Measurements from ENCODE around the gene STX8.

The STX8 gene

GRCh38 chr17:9435165-9435564 lies 140.5 kb downstream of the STX8 start:
- Histone ChIP-seq H3K4me1 (ENCODE audit: control insufficient read depth, insufficient read depth, low read length) (peaks cover 26% of the 10 kb centered on the region), H3K4me3 (ENCODE audit: low read length) (no peak overlapping the region), H3K36me3 (ENCODE audit: insufficient read depth, low read length) (no peaks in the 10 kb centered on the region)

GRCh38 chr17:9434642-9435057 lies 141.0 kb downstream of the STX8 start:
- peaks cover 26% of the 10 kb centered on the region for H3K4me1 ChIP-seq (ENCODE audit: control insufficient read depth, insufficient read depth, low read length)

More at GRCh38 chr17:9435165-9435564, 140.5 kb downstream of the STX8 start:
- H3K9ac ChIP-seq (ENCODE audit: low read depth, low read length), result no peak overlapping the region
- no peaks in the 10 kb centered on the region for H3K9me3 ChIP-seq (replicated peaks; ENCODE audit: low read length)
- H3K4me2 ChIP-seq (ENCODE audit: low read length), result no peak overlapping the region
- H3K27me3 ChIP-seq (ENCODE audit: control insufficient read depth, insufficient read depth, low read length), result no peaks in the 10 kb centered on the region

GRCh38 chr17:9432934-9433421 lies 142.6 kb downstream of the STX8 start:
- no peaks in the 10 kb centered on the region for H3K27me3 ChIP-seq (ENCODE audit: control insufficient read depth, insufficient read depth, low read length)
- no peaks in the 10 kb centered on the region for H3K36me3 ChIP-seq (ENCODE audit: insufficient read depth, low read length)
- H3K4me3 ChIP-seq (ENCODE audit: low read length), result peak overlapping the region; percentile 13
- H3K9ac ChIP-seq (ENCODE audit: low read depth, low read length), result peak overlapping the region; percentile 56
- H3K4me2 ChIP-seq (ENCODE audit: low read length), result peak overlapping the region; percentile 75
- no peaks in the 10 kb centered on the region for H3K9me3 ChIP-seq (replicated peaks; ENCODE audit: low read length)
- H3K4me1 ChIP-seq (ENCODE audit: control insufficient read depth, insufficient read depth, low read length), result peaks cover 26% of the 10 kb centered on the region

More at GRCh38 chr17:9434642-9435057, 141.0 kb downstream of the STX8 start:
- Histone ChIP-seq H3K9me3 (replicated peaks; ENCODE audit: low read length) (no peaks in the 10 kb centered on the region), H3K4me2 (ENCODE audit: low read length) (no peak overlapping the region), H3K27me3 (ENCODE audit: control insufficient read depth, insufficient read depth, low read length) (no peaks in the 10 kb centered on the region), H3K36me3 (ENCODE audit: insufficient read depth, low read length) (no peaks in the 10 kb centered on the region), H3K9ac (ENCODE audit: low read depth, low read length) (no peak overlapping the region), H3K4me3 (ENCODE audit: low read length) (no peak overlapping the region)

- H3K4me1 ChIP-seq (ENCODE audit: control insufficient read depth, insufficient read depth, low read length), result peaks cover 26% of the 10 kb centered on the region
- H3K9ac ChIP-seq (ENCODE audit: low read depth, low read length), result peak overlapping the region; percentile 56
- H3K27me3 ChIP-seq (ENCODE audit: control insufficient read depth, insufficient read depth, low read length), result no peaks in the 10 kb centered on the region
- H3K4me2 ChIP-seq (ENCODE audit: low read length), result peak overlapping the region; percentile 75
- H3K9me3 ChIP-seq (replicated peaks; ENCODE audit: low read length), result no peaks in the 10 kb centered on the region
- no peaks in the 10 kb centered on the region for H3K36me3 ChIP-seq (ENCODE audit: insufficient read depth, low read length)
- peak overlapping the region; percentile 26 for H3K4me3 ChIP-seq (ENCODE audit: low read length)
Measured at GRCh38 chr17:9432134-9432885, 143.3 kb downstream of the STX8 start.

GRCh38 chr17:9431620-9432019 lies 144.0 kb downstream of the STX8 start:
- Histone ChIP-seq H3K9ac (ENCODE audit: low read depth, low read length) (peak overlapping the region; percentile 42), H3K4me2 (ENCODE audit: low read length) (peak overlapping the region; percentile 75), H3K36me3 (ENCODE audit: insufficient read depth, low read length) (no peaks in the 10 kb centered on the region), H3K9me3 (replicated peaks; ENCODE audit: low read length) (no peaks in the 10 kb centered on the region), H3K27me3 (ENCODE audit: control insufficient read depth, insufficient read depth, low read length) (no peaks in the 10 kb centered on the region), H3K4me1 (ENCODE audit: control insufficient read depth, insufficient read depth, low read length) (peaks cover 24% of the 10 kb centered on the region), H3K4me3 (ENCODE audit: low read length) (no peak overlapping the region)

GRCh38 chr17:9427465-9428315 lies 147.9 kb downstream of the STX8 start:
- H3K9ac ChIP-seq (ENCODE audit: low read depth, low read length), result no peak overlapping the region

GRCh38 chr17:9424071-9424640 lies 151.5 kb downstream of the STX8 start:
- Histone ChIP-seq H3K36me3 (ENCODE audit: insufficient read depth, low read length) (no peaks in the 10 kb centered on the region), H3K4me1 (ENCODE audit: control insufficient read depth, insufficient read depth, low read length) (no peaks in the 10 kb centered on the region), H3K27me3 (ENCODE audit: control insufficient read depth, insufficient read depth, low read length) (no peaks in the 10 kb centered on the region), H3K4me3 (ENCODE audit: low read length) (no peak overlapping the region), H3K9me3 (replicated peaks; ENCODE audit: low read length) (no peaks in the 10 kb centered on the region), H3K4me2 (ENCODE audit: low read length) (no peak overlapping the region), H3K9ac (ENCODE audit: low read depth, low read length) (no peak overlapping the region)

More at GRCh38 chr17:9427465-9428315, 147.9 kb downstream of the STX8 start:
- Histone ChIP-seq H3K36me3 (ENCODE audit: insufficient read depth, low read length) (no peaks in the 10 kb centered on the region), H3K4me1 (ENCODE audit: control insufficient read depth, insufficient read depth, low read length) (peaks cover 13% of the 10 kb centered on the region), H3K4me3 (ENCODE audit: low read length) (no peak overlapping the region), H3K27me3 (ENCODE audit: control insufficient read depth, insufficient read depth, low read length) (no peaks in the 10 kb centered on the region), H3K4me2 (ENCODE audit: low read length) (no peak overlapping the region), H3K9me3 (replicated peaks; ENCODE audit: low read length) (no peaks in the 10 kb centered on the region)

- H3K9ac ChIP-seq (ENCODE audit: low read depth, low read length), result no peak overlapping the region
- H3K4me2 ChIP-seq (ENCODE audit: low read length), result no peak overlapping the region
- no peaks in the 10 kb centered on the region for H3K9me3 ChIP-seq (replicated peaks; ENCODE audit: low read length)
- H3K27me3 ChIP-seq (ENCODE audit: control insufficient read depth, insufficient read depth, low read length), result no peaks in the 10 kb centered on the region
- no peaks in the 10 kb centered on the region for H3K36me3 ChIP-seq (ENCODE audit: insufficient read depth, low read length)
- H3K4me1 ChIP-seq (ENCODE audit: control insufficient read depth, insufficient read depth, low read length), result no peaks in the 10 kb centered on the region
- no peak overlapping the region for H3K4me3 ChIP-seq (ENCODE audit: low read length)
Measured at GRCh38 chr17:9421525-9421924, 154.1 kb downstream of the STX8 start.

- H3K4me3 ChIP-seq (ENCODE audit: low read length), result no peak overlapping the region
- H3K27me3 ChIP-seq (ENCODE audit: control insufficient read depth, insufficient read depth, low read length), result no peaks in the 10 kb centered on the region
- H3K9ac ChIP-seq (ENCODE audit: low read depth, low read length), result no peak overlapping the region
- no peaks in the 10 kb centered on the region for H3K4me1 ChIP-seq (ENCODE audit: control insufficient read depth, insufficient read depth, low read length)
- H3K9me3 ChIP-seq (replicated peaks; ENCODE audit: low read length), result no peaks in the 10 kb centered on the region
- H3K4me2 ChIP-seq (ENCODE audit: low read length), result no peak overlapping the region
- no peaks in the 10 kb centered on the region for H3K36me3 ChIP-seq (ENCODE audit: insufficient read depth, low read length)
Measured at GRCh38 chr17:9419932-9420453, 155.6 kb downstream of the STX8 start.

- Histone ChIP-seq H3K4me2 (ENCODE audit: low read length) (no peak overlapping the region), H3K9me3 (replicated peaks; ENCODE audit: low read length) (no peaks in the 10 kb centered on the region), H3K9ac (ENCODE audit: low read depth, low read length) (no peak overlapping the region), H3K4me1 (ENCODE audit: control insufficient read depth, insufficient read depth, low read length) (peaks cover 5% of the 10 kb centered on the region), H3K27me3 (ENCODE audit: control insufficient read depth, insufficient read depth, low read length) (no peaks in the 10 kb centered on the region), H3K36me3 (ENCODE audit: insufficient read depth, low read length) (no peaks in the 10 kb centered on the region), H3K4me3 (ENCODE audit: low read length) (no peak overlapping the region)
Measured at GRCh38 chr17:9414471-9414870, 161.1 kb downstream of the STX8 start.

- Histone ChIP-seq H3K36me3 (ENCODE audit: insufficient read depth, low read length) (no peaks in the 10 kb centered on the region), H3K4me3 (ENCODE audit: low read length) (no peak overlapping the region), H3K4me1 (ENCODE audit: control insufficient read depth, insufficient read depth, low read length) (peaks cover 15% of the 10 kb centered on the region), H3K9me3 (replicated peaks; ENCODE audit: low read length) (no peaks in the 10 kb centered on the region), H3K9ac (ENCODE audit: low read depth, low read length) (no peak overlapping the region), H3K4me2 (ENCODE audit: low read length) (no peak overlapping the region), H3K27me3 (ENCODE audit: control insufficient read depth, insufficient read depth, low read length) (no peaks in the 10 kb centered on the region)
Measured at GRCh38 chr17:9410737-9411136, 164.9 kb downstream of the STX8 start.

Measured in skeletal muscle satellite cell (primary cell).